Measurements from ENCODE around the gene VWA2. TPM values are rescaled to one million over a fixed set of nuclear protein-coding genes. Genes with fewer than 3 reads are reported as not detected.

The VWA2 gene
- total RNA-seq, 6 experiments from 2014 or later: 0.06 to 0.14 (median 0.09) TPM; not detected in 2

- Histone ChIP-seq H3K27me3 (no peaks in the 10 kb centered on the region), H3K27ac (no peak overlapping the region), H3K4me3 (no peak overlapping the region), H3K36me3 (no peaks in the 10 kb centered on the region), H3K4me1 (no peaks in the 10 kb centered on the region), H3K9me3 (no peaks in the 10 kb centered on the region)
- WGBS (ENCODE audit: insufficient coverage, low coverage, low lambda C conversion rate, missing lambda C conversion rate): 28% methylated on average over 2 of the region's 11 CpGs
- no peak for TF ChIP-seq CTCF (IDR thresholded peaks at IDR 0.05)
- TF ChIP-seq POLR2A (IDR thresholded peaks at IDR 0.05): no peak
- DNase-seq (no peak), ATAC-seq (no peak)
- intact Hi-C loops (cut with DNase I): no loop called here
These were observed 74.8 kb downstream of the VWA2 start for GRCh38 chr10:114313866-114314265.

DNA sequence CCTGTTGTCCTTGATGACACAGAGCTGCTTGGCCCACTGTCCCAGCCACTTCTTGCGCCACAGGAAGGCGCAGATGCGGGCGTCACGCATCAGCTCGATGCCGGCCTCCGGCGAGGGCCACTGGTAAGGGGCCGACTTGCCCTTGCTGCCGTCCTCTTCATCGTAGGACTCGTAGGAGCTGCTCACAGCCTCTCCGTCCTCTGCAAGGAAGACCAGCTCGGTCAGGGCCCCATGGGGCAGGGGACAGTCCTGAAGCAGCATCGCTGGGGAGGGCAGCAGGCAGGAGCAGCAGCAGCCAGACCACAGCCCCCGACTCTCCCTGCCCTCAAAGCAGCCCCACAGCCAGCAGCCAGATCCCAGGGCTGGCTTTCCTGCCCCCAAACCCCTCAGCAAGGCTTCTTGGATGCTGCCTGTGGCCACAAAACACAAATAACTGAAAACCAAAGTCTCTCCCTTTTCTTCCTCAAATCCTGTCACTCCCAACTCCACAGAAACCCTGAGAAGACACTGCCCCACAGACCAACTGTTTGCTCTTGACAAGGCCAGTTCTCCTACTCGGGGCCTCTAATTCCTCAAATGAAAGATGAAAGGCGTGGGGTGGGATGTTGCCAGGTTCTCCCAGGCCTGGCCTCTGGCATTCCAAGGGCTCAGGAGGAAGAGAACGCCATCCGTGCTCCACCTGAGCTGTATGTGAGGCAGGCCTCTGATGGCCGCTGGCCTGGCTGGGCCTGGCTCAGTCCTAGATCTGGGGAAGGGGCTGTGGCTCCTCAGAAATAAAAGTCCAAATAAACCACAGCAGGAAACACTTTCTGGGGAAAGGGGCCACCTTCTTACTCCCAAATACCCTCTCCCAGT lies 76.7 kb downstream of the VWA2 start:
- ATAC-seq (no peak), DNase-seq (peak in 1 of 3 donors; percentile 34)
- TF ChIP-seq POLR2A (IDR thresholded peaks at IDR 0.05) (no peak), CTCF (IDR thresholded peaks at IDR 0.05) (no peak)
- 60% methylated on average over 1 of the region's 22 CpGs for WGBS (ENCODE audit: insufficient coverage, low coverage, low lambda C conversion rate, missing lambda C conversion rate)
- Histone ChIP-seq H3K9me3 (no peaks in the 10 kb centered on the region), H3K27me3 (no peaks in the 10 kb centered on the region), H3K27ac (no peak overlapping the region), H3K4me1 (no peaks in the 10 kb centered on the region), H3K4me3 (no peak overlapping the region), H3K36me3 (no peaks in the 10 kb centered on the region)
- intact Hi-C loops (cut with DNase I): no loop called here

DNA sequence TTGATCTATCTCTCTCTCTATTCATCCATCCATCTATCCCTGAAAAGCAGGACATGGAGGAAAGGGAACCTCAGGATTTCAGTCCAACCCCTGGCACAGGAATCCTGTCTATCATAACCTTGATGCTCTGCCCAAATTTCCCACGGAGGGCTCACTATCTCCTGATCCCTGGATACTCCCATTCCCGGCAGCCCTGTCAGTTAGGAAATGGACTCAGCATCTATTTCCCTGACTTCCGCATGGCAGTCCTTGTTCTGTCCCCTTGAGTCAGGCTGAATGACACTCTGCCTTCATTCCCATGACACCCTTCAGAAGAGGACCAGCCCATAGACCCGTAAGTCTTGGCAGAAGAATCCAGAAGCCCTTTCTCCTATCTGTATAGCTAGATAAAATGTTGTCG lies 77.7 kb downstream of the VWA2 start:
- no peaks in the 10 kb centered on the region for H3K4me1 ChIP-seq
- TF ChIP-seq POLR2A (IDR thresholded peaks at IDR 0.05) (no peak), CTCF (IDR thresholded peaks at IDR 0.05) (no peak)
- intact Hi-C loops (cut with DNase I): no loop called here
- H3K9me3 ChIP-seq: no peaks in the 10 kb centered on the region
- H3K36me3 ChIP-seq: no peaks in the 10 kb centered on the region
- H3K27me3 ChIP-seq: no peaks in the 10 kb centered on the region
- H3K4me3 ChIP-seq: no peak overlapping the region
- 58% methylated on average over 5 of the region's 5 CpGs for WGBS (ENCODE audit: insufficient coverage, low coverage, low lambda C conversion rate, missing lambda C conversion rate)
- DNase-seq (no peak), ATAC-seq (no peak)
- no peak overlapping the region for H3K27ac ChIP-seq

GRCh38 chr10:114319406-114320248 lies 80.6 kb downstream of the VWA2 start:
- no peak for DNase-seq
- H3K9me3 ChIP-seq: no peaks in the 10 kb centered on the region
- H3K27ac ChIP-seq: no peak overlapping the region
- ATAC-seq: no peak
- no peaks in the 10 kb centered on the region for H3K4me1 ChIP-seq
- TF ChIP-seq POLR2A (IDR thresholded peaks at IDR 0.05): no peak
- TF ChIP-seq CTCF (IDR thresholded peaks at IDR 0.05): no peak
- no peaks in the 10 kb centered on the region for H3K27me3 ChIP-seq
- intact Hi-C loops (cut with DNase I): no loop called here
- no peak overlapping the region for H3K4me3 ChIP-seq
- no peaks in the 10 kb centered on the region for H3K36me3 ChIP-seq
- WGBS (ENCODE audit: insufficient coverage, low coverage, low lambda C conversion rate, missing lambda C conversion rate): 70% methylated on average over 8 of the region's 18 CpGs
